ENCODE data around the gene SNRNP200.

The SNRNP200 gene

DNA sequence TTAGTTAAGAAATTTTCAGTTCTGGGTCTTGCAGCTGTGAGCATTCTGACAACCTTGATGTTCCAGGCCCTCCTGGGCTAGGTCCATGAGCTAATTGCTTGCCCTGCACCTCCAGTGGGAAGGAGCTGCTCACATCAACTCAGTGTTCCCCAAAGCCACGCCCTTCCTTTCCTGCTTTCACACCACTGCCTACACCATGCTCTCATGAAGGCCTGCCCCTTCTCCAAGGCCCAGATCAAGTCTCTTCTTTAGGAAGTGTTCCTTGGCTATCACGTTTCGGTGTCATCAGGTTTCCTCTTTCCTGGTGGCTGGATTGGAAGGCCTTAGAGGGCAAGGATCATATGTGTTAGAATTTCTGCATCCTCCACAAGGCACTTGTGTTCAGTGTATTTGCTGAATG, 58.3 kb downstream of the SNRNP200 start:
- DNase-seq, result no peak

- peak; percentile 66 for DNase-seq
Observed at GRCh38 chr2:96245609-96246390, 59.5 kb downstream of the SNRNP200 start.

DNA sequence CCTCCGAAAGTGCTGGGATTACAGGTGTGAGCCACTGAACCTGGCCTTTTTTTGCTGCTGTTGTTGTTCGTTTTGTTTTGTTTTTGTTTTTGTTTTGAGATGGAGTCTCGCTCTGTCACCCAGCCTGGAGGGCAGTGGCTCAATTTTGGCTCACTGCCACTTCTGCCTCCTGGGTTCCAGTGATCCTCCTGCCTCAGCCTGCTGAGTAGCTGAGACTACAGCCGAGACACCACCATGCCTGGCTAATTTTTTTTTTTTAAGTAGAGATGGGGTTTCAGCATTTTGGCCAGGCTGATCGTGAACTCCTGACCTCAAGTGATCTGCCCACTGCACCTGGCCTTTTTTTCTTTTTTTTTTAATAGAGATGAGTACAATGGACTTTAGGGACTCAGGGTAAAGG, 61.5 kb downstream of the SNRNP200 start:
- no peak for DNase-seq

GRCh38 chr2:96241900-96242611, 63.3 kb downstream of the SNRNP200 start:
- peak; percentile 74 for DNase-seq

- no peak for DNase-seq
Observed at GRCh38 chr2:96241227-96241626, 64.1 kb downstream of the SNRNP200 start.

- no peak for DNase-seq
Observed at GRCh38 chr2:96240341-96241038, 64.9 kb downstream of the SNRNP200 start.

- DNase-seq, result no peak
Observed at GRCh38 chr2:96239745-96240264, 65.5 kb downstream of the SNRNP200 start.

GRCh38 chr2:96239091-96239490, 66.3 kb downstream of the SNRNP200 start:
- no peak for DNase-seq

DNA sequence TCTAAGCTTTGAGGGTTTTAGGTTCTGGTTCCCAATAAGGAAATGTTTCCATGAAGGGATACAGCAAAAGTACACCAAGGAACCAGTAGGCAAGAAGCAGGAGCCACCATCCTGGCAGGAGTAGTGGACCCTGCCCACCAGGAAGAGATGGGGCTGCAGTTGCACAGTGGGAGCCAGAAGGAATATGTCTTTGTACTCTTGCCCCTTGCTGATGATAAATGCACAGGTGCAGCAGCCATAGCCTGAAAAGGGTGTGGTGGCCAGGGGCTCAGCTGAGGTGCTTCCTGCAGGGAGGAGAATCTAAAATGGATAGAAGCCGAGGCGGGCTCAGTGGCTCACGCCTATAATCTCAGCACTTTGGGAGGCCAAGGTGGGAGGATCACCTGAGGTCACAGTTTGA, 67.1 kb downstream of the SNRNP200 start:
- no peak for DNase-seq

DNA sequence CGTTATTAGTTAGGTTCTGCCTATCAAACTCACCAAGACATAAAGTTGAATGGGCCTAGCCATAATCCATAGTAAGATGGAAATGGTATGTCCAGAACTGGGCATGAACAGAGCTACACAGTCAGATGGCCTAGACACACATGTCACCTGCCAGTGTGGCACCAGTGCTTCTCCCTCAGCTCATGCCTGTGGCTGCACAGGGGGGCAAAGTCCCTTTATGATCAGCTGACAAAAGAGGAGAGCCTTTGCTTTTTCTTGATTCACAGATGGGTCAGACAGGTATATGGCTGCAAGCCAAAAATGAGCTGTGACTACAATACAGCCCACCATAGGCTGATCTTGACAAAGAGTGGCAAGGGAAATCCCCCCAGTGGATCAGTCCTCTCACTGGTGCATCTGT, 68.5 kb downstream of the SNRNP200 start:
- no peak for DNase-seq

GRCh38 chr2:96233880-96234316, 71.4 kb downstream of the SNRNP200 start:
- peak; percentile 10 for DNase-seq

DNA sequence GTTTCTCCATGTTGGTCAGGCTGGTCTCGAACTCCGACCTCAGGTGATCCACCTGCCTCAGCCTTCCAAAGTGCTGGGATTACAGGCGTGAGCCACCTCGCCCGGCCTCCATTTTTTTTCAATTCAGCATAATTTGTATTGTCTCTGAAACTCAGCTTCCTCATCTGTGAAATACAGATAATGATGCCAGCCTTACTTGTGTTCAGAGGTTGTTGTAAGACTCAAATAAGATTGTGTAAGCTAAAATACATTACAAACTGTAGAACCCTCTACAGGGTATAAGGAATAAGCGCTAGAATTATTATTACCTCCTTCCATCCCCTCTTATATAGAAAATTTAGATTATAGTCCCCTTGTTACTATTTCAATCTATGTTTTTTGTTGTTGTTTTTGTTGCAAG, 71.9 kb downstream of the SNRNP200 start:
- DNase-seq, result no peak

GRCh38 chr2:96231316-96231715, 74.0 kb downstream of the SNRNP200 start:
- DNase-seq, result no peak

DNA sequence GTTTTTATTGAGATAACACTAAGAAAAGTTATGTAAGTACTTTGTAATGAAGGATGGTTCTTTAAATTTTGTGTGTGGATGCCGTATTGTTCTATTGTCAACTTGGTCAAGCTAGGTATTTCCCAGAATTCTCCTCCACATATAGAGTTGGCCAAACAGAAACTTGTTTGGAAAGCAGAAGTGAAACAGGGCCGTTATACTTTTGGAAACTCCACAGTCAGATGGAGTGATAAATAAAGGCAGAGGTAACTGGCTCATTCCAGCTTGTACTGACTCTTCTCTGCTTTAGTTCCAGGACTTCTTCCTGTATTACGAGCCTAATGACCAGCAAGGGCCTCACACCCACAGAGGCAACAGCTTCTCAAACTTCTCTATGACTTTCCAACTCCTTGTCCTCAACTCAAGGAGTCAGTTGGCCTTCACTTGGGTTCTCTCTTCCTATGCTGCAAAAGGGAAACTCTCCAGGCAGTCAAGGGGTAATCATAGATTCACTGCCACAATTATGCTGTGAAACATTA, 80.3 kb downstream of the SNRNP200 start:
- peak; percentile 21 for DNase-seq

All from CD4-positive, alpha-beta T cell treated with Interferon gamma for 1 hour (primary cell).